CD1c-positive myeloid dendritic cell (primary cell): Measurements from ENCODE around the gene TNFAIP1.
A peak's percentile ranks its signal among the peaks of the same experiment; 100 is the strongest.

Source experiments
- DNase-seq: peaks from one replicate; pipeline ENCODE4 v3.0.0-alpha.2; 2016; ENCODE audit errors: extremely low spot score

Gene TNFAIP1

DNA sequence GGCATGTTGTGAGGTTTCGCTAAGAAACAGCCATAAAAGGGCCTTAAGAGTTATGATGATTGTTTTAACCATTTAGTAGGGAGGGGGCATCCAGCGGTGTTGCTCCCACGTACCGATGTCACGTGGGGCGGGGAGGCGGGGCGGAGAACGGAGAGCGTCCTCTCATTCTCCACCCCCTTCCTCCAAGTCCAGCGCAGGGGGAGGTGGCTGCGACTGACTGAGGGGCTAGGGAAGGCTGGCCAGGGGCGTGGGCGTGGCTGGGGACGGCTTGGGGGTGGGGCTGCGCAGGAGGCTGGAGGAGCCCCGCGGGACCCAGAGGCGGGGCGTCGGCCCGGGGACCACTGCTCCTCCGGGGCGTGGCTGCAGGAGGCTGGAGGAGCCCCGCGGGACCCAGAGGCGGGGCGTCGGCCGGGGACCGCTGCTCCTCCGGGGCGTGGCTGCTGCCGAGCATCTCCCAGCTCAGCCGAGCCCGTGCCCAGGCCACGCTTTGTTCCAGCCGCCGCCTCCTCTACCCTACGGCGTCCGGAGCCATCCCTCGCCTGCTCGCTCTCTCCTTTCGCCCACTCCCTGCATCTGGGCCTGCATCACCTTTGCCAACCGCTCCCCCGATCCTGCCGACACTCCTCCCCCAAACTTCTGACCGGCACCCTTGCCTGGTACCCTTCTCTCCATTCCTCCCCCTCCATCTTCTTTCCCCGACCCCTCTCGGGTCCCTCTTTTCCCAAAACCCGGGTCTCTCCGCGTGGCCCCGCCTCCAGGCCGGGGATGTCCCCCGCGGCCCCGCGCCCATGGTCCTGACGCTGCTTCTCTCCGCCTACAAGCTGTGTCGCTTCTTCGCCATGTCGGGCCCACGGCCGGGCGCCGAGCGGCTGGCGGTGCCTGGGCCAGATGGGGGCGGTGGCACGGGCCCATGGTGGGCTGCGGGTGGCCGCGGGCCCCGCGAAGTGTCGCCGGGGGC, 36.0 kb downstream of the TNFAIP1 start, which contains the start of gene SARM1:
SARM1 (plus strand) TSS at position 450 of the 958 bp plus-strand sequence; CDS start at position 789, 339 bp downstream.
- DNase-seq: peak; percentile 63

DNA sequence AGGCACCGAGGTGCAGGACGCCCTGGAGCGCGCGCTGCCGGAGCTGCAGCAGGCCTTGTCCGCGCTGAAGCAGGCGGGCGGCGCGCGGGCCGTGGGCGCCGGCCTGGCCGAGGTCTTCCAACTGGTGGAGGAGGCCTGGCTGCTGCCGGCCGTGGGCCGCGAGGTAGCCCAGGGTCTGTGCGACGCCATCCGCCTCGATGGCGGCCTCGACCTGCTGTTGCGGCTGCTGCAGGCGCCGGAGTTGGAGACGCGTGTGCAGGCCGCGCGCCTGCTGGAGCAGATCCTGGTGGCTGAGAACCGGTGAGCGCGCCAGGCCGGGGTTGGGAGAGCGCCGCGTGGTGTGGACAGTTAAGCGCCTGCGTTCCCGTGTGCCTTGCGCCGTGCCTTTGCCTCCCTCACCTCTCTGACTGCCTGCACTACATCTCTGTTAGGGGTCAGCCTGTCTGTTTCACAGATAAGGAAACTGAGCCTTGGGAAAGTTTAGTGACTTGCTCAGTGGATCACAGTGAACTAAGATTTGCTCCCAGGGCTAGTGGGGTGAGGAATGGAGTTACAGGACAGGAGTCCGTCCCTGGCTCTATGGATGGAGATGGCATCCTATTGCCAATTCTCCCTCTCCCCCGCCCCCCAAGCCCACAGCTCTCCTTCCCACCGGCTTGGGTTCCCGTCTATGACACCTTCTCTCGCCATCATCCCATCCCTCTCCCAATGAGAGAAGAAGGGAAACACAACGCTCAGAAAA, 36.8 kb downstream of the TNFAIP1 start:
- no peak for DNase-seq

DNA sequence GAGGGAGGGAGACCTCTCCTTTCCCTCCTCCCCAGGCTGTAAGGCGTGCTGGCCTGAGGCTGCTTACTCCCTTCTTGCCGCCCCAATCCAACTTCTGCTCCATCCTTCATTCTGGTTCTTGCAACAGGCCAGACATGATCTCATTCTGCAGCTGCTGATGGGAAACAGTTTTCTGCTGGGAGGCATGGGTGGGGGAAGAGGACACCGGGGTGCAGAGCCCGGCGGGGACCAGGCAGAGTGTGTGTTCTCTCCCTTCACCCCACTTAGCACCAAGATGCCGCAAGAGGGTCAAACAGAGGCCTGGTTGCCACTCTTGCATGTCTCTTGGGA, 37.3 kb downstream of the TNFAIP1 start:
- DNase-seq: no peak

DNA sequence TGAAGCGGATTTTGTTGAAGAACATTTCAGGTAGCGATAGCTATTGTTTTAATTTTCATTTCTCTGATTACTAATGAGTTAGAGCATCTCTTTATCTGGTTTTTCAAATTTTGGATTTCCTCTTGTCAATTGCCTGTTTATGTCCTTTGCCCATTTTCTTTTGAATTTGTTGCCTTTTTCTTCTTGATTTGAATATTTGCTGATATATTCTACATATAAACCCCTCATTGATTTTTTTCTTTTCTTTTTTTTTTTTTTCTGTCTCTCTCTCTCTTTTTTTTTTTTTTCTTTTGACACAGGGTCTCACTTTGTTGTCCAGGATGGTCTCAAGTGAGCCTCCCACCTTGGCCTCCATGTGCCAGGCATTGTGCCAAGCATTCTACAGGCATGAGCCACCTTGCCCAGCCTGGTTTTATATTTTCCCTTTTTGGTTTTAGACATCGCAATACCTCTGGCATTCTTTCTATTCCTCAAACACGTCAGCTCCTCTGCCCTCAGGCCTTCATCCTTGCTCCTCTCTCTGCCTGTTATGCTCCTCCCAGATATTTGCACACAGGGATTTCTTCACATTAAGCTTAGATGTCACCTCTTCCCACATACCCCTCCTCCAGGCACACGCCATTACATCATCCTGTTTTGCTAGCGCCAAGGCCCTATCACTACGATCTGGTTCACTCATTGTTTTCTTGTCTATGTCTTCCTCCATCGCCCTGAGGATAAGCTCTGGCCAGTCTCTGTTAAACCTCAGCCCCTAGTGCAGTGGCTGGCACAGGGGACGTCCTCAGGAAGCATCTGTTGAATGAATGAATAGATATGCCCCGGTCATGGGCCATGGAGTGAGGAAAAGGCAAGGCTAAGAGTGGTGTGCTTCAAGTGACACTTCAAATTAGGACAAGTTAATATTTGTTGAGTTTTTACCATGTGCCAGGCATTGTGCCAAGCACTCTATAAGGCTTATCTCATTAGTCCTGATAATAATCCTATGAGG, 44.5 kb downstream of the TNFAIP1 start:
- peak; percentile 26 for DNase-seq

DNA sequence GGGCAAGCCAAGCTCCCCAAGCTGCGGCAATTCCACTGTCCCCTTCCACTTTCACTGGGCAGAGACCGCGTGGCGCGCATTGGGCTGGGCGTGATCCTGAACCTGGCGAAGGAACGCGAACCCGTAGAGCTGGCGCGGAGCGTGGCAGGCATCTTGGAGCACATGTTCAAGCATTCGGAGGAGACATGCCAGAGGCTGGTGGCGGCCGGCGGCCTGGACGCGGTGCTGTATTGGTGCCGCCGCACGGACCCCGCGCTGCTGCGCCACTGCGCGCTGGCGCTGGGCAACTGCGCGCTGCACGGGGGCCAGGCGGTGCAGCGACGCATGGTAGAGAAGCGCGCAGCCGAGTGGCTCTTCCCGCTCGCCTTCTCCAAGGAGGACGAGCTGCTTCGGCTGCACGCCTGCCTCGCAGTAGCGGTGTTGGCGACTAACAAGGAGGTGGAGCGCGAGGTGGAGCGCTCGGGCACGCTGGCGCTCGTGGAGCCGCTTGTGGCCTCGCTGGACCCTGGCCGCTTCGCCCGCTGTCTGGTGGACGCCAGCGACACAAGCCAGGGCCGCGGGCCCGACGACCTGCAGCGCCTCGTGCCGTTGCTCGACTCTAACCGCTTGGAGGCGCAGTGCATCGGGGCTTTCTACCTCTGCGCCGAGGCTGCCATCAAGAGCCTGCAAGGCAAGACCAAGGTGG, 45.7 kb downstream of the TNFAIP1 start:
- peak; percentile 21 for DNase-seq

DNA sequence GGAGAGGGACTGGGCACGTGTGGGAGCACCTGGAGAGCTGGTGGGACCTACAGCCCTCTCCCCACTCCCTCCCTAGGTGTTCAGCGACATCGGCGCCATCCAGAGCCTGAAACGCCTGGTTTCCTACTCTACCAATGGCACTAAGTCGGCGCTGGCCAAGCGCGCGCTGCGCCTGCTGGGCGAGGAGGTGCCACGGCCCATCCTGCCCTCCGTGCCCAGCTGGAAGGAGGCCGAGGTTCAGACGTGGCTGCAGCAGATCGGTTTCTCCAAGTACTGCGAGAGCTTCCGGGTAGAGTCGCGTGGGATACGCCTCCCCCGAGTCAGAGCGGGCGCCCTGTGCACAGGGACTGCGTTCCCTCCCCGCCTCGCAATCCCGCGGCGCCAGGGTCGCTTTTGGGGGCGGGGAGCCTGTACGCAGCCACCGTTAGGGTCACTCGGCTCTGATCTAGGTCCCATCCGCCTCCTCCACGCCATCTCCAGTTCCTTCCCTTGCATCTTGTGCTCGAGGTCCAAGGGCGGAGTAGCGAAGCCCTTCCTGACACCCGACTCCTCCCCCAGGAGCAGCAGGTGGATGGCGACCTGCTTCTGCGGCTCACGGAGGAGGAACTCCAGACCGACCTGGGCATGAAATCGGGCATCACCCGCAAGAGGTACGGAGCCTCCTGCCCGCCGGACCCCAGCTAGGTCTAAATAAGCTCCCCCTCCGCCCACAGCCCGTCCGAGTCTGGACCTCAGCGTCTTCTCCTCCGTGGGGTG, 48.9 kb downstream of the TNFAIP1 start:
- peak; percentile 64 for DNase-seq

DNA sequence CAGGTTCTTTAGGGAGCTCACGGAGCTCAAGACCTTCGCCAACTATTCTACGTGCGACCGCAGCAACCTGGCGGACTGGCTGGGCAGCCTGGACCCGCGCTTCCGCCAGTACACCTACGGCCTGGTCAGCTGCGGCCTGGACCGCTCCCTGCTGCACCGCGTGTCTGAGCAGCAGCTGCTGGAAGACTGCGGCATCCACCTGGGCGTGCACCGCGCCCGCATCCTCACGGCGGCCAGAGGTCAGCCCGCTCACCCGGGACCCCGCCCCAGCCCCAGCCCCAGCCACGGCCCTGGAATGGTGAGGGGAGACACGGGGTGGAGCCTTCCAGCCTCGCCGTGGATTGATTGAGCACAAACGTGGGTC, 49.5 kb downstream of the TNFAIP1 start:
- DNase-seq: no peak

DNA sequence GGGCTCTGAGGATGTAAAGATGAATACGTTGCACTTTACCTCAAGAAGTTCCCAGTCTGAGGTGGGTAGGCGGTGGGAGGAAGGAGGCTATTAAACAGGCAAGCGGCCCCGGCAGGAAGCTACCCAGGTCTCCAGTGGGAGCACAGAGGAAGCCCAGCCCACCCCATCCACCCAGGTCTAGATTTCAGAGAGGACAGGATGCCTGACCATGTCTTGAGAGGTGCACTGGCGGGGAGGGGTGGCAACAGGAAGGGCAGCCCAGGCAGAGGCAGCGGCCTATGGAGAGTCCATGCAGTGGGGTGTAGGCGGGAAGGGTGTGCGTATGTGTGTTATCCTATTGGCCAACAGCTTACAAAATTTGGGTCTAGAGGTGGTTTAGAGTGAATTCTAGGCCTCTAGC, 49.8 kb downstream of the TNFAIP1 start:
- no peak for DNase-seq

DNA sequence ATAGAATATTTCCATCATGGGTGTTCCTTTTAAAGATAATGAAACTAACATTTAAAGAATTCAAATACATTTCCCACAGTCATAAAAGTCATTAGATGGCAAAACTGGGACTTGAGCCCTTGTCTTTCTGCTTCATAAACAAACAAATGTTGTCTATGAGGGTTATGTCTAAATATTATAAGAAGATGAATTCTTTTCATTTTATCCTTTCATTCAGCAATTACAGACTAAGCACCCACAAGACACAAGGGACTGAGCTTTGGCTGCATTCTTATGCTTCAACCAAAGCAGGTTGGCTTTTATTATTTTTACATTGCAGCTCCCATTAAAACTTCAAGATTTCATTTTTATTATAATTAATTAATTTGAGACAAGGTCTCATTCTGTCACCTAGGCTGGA, 50.8 kb downstream of the TNFAIP1 start:
- no peak for DNase-seq

DNA sequence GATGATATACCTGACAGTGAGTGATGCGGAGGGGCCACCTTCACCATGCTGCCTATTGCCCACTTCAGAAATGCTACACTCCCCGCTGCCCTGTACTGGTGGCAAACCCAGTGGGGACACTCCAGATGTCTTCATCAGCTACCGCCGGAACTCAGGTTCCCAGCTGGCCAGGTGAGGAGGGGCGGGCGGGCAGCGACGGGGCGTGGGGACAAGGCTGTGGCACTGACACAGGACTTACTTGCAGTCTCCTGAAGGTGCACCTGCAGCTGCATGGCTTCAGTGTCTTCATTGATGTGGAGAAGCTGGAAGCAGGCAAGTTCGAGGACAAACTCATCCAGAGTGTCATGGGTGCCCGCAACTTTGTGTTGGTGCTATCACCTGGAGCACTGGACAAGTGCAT, 52.5 kb downstream of the TNFAIP1 start:
- no peak for DNase-seq

DNA sequence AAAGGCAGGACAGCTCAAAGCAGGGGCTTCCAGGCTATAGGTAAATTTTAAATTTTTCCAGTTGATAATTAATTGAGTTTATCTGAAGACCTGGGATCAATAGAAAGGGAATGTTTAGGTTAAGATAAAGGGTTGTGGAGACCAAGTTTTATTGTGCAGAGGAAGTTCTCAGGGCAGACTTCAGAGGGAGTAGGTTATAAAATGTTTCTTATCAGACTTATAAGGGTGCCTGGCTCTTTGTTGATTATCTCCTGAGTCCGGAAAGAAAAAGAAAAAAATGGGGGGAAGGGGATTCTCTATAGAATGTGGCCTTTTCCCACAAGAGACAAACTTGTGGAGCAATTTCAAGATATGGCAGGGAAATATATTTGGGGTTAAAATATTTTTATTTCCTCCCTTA, 54.6 kb downstream of the TNFAIP1 start:
- no peak for DNase-seq

DNA sequence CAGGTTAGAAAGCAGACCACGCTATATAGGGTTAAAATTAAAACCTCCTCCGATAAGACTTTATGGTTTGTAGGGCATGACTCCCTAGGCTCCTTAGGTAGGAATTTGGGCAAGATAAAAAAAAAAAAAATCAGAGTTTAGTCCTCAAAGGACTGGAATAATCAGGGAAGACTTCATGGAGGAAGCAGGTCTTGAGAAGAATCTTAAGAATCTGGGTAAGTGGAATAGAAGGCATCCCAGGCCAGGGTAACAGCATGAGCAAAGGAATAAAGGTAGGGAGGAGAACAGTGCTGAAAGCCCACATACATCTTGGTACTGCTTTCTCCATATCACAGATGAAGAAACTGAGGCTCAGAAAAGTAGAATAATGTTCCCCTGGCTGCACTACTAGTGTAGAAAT, 55.0 kb downstream of the TNFAIP1 start:
- DNase-seq: no peak

DNA sequence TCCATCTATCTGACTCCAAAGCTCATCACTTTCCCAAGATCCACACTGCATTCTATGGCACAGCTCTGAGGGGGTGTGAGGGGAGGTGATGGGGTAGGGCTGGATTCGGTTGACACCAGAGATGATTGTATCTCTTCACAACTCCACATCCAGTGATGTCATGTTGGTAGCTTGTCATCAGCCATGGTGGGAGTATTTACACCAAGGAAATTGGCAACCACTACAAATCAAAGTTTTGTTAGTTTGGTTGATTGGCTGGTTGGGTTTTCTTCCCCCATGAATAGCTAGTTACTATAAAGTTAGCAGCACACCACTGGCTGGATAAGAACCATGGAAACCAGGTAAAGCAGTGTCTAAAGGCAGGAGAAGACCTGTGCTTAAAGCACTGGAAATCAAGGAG, 55.4 kb downstream of the TNFAIP1 start:
- no peak for DNase-seq

DNA sequence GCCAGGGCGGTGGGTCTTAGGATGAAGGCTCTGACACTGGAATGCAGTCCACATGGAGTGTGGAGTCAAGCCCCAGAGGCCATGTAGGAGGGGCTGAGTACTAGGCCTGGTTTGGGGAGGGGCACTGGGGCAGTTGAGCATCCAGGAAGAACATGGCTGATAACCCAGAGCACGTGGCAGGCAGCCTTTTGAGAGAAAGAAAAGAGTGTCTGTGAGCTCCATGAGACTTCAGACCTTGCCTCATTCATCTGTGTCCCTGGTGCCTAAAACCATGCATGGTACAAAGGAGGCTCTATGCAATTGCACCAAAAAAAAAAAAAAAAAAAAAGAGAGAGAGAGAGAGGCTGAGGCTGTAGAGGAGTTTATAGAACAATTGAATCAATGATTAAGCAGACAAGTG, 55.8 kb downstream of the TNFAIP1 start:
- DNase-seq: no peak

DNA sequence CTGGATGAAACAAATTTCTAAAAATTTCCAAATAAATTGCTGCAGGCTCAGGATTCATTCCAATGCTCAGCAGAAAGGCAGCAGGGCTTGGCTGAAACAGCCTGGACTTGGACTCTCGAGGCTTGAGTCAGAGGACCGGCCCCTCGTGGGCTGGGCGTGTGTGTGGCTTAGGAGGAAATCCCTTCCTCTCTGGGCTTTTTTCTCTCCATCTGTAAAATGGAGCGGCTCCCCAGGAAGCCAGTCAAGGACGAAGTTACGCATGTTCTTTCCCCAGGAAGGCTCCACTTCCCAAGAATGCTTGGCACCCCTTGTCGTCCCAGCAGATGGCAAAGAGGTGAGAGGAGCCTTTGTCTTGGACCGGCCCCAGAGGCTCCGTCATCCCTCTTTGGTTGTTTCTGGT, 56.9 kb downstream of the TNFAIP1 start:
- DNase-seq: no peak

DNA sequence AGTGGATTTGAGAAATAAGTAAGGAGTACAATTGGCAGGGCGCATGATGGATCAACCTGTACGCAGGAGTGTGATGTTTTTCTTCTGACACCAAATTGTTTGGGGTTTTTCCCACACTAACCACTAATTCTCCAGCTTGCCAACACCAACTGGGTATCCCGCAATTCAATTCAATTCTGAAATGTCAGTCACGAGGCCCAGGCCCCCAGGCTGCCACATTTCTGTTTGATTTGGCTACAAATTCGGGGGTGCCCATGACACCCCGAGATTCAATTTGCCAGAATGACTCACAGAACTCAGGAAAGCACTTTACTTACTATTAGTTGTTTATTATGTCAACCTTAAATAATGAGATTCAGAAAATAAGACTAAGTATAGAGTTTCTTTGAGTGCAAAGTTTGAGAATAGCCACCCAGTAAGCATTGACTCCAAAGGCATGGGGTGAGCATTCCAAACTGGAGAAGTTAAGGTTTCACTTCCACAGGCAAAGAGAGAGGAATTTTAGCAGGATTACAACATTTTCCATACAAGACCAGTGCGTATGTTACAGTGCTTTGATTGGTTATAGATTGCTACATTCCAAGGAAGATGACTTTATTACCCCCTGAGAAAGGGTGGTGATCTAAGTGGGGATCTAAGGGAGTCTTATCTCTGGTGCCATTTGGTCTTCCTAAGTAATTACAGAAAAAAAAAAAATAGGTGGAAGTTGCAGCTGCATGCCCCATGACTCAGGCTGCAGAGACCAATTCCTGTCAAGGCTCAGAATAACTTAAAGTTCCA, 59.0 kb downstream of the TNFAIP1 start:
- no peak for DNase-seq

DNA sequence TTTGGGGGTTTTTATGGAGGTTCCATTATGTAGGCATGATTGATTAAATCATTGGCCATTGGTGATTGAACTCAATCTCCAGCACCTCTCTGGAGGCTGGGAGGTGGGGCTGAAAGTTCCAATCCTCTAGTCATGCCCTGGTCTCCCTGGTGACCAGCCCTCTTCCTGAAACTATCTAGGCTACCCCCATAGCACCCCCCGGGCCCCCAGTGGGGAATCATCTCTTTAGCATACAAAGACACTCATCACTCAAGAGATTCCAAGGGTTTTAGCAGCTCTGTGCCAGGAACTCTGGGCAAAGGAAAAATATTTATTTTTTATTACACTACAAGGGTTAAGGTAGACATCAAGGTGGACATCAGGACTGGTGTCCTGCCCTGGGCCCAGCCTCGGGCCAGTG, 59.9 kb downstream of the TNFAIP1 start:
- DNase-seq: no peak

DNA sequence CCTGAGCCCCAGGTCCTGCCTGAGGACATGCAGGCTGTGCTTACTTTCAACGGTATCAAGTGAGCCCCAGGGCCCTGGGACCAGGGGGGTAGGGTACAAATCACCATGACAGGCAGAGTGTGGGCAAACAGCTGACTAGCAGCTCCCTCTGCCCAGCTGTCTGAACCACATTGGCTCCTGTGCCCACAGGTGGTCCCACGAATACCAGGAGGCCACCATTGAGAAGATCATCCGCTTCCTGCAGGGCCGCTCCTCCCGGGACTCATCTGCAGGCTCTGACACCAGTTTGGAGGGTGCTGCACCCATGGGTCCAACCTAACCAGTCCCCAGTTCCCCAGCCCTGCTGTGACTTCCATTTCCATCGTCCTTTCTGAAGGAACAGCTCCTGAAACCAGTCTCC, 60.4 kb downstream of the TNFAIP1 start:
- no peak for DNase-seq
